ENCODE results near the gene MRPL23. TPM values are rescaled to one million over a fixed set of nuclear protein-coding genes. Genes with fewer than 3 reads are reported as not detected.

MRPL23 gene
- total RNA-seq, 1 experiment from 2014 or later: 109 TPM

GRCh38 chr11:2002042-2002776 lies 55.1 kb downstream of the MRPL23 start:
- no peak overlapping the region for H3K4me3 ChIP-seq (replicated peaks in 1 of 2; ENCODE audit: low read depth in 1 of 2, low read length in 2 of 2)
- ChIA-PET CTCF (interaction anchor here (0.9 to 2.4 kb wide), 7 partner anchors 54 to 349 kb away, joined by 3 to 26 read pairs (median 12); no protein-coding TSS in a partner anchor), POLR2A (no interaction called here), RAD21 (ENCODE audit: low non-redundant PET in 1 of 2, low total read pairs in 2 of 2, uncharacterized antibody in 2 of 2, unreplicated experiment in 2 of 2) (interaction anchor here in 1 of 2 experiments (0.7 kb wide), 1 partner anchor 169 kb away, joined by 3 read pairs; no protein-coding TSS in a partner anchor)
- no peaks in the 10 kb centered on the region for H3K4me1 ChIP-seq (ENCODE audit: control insufficient read depth in 1 of 2, insufficient read depth in 2 of 2, low read length in 2 of 2)
- no peak overlapping the region for H3K27ac ChIP-seq (ENCODE audit: low read depth, low read length)
- no peak overlapping the region for H2AFZ ChIP-seq (ENCODE audit: low read depth, low read length, poor library complexity, severe bottlenecking)
- no peak for ATAC-seq
- no peaks in the 10 kb centered on the region for H3K79me2 ChIP-seq (ENCODE audit: insufficient read depth, low read length)
- H3K27me3 ChIP-seq (ENCODE audit: insufficient read depth, low read length): no peaks in the 10 kb centered on the region
- BruUV-seq (replicated peaks): no TSS peak
- intact Hi-C loops (cut with micrococcal nuclease): no loop called here
- H4K20me1 ChIP-seq (ENCODE audit: insufficient read depth): no peaks in the 10 kb centered on the region
- H3K9me2 ChIP-seq (ENCODE audit: insufficient read depth): no peaks in the 10 kb centered on the region
- no peak overlapping the region for H3K4me2 ChIP-seq (ENCODE audit: low read length)
- no peak overlapping the region for H3K9ac ChIP-seq (ENCODE audit: low read length)
- TF ChIP-seq SRF (IDR thresholded peaks at IDR 0.05; ENCODE audit: low read depth) (no peak), RAD21 (IDR thresholded peaks at IDR 0.05; ENCODE audit: low read depth) (no peak), JUND (IDR thresholded peaks at IDR 0.05) (no peak), FOSL1 (IDR thresholded peaks at IDR 0.05; ENCODE audit: low read depth) (no peak)
- TF ChIP-seq, protein P1, sequence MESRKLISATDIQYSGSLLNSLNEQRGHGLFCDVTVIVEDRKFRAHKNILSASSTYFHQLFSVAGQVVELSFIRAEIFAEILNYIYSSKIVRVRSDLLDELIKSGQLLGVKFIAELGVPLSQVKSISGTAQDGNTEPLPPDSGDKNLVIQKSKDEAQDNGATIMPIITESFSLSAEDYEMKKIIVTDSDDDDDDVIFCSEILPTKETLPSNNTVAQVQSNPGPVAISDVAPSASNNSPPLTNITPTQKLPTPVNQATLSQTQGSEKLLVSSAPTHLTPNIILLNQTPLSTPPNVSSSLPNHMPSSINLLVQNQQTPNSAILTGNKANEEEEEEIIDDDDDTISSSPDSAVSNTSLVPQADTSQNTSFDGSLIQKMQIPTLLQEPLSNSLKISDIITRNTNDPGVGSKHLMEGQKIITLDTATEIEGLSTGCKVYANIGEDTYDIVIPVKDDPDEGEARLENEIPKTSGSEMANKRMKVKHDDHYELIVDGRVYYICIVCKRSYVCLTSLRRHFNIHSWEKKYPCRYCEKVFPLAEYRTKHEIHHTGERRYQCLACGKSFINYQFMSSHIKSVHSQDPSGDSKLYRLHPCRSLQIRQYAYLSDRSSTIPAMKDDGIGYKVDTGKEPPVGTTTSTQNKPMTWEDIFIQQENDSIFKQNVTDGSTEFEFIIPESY (IDR thresholded peaks at IDR 0.05; ENCODE audit: extremely low read depth, insufficient replicate concordance, low read length): no peak
- H3K36me3 ChIP-seq (ENCODE audit: control insufficient read depth in 1 of 2, insufficient read depth in 2 of 2, low read length in 2 of 2): no peaks in the 10 kb centered on the region
- H3K9me3 ChIP-seq (ENCODE audit: control insufficient read depth in 1 of 2, insufficient read depth in 1 of 2, low read depth in 1 of 2, low read length in 2 of 2): no peaks in the 10 kb centered on the region
- DNase-seq (ENCODE audit: low read depth, low spot score): no peak

GRCh38 chr11:2002807-2003206 lies 55.7 kb downstream of the MRPL23 start:
- BruUV-seq (replicated peaks): no TSS peak
- Histone ChIP-seq H3K36me3 (ENCODE audit: control insufficient read depth in 1 of 2, insufficient read depth in 2 of 2, low read length in 2 of 2) (no peaks in the 10 kb centered on the region), H3K4me3 (replicated peaks in 1 of 2; ENCODE audit: low read depth in 1 of 2, low read length in 2 of 2) (no peak overlapping the region), H3K27ac (ENCODE audit: low read depth, low read length) (no peak overlapping the region), H3K4me1 (ENCODE audit: control insufficient read depth in 1 of 2, insufficient read depth in 2 of 2, low read length in 2 of 2) (no peaks in the 10 kb centered on the region), H3K4me2 (ENCODE audit: low read length) (no peak overlapping the region), H3K9me3 (ENCODE audit: control insufficient read depth in 1 of 2, insufficient read depth in 1 of 2, low read depth in 1 of 2, low read length in 2 of 2) (no peaks in the 10 kb centered on the region), H3K9ac (ENCODE audit: low read length) (no peak overlapping the region), H2AFZ (ENCODE audit: low read depth, low read length, poor library complexity, severe bottlenecking) (no peak overlapping the region), H3K79me2 (ENCODE audit: insufficient read depth, low read length) (no peaks in the 10 kb centered on the region), H3K9me2 (ENCODE audit: insufficient read depth) (no peaks in the 10 kb centered on the region), H4K20me1 (ENCODE audit: insufficient read depth) (no peaks in the 10 kb centered on the region), H3K27me3 (ENCODE audit: insufficient read depth, low read length) (no peaks in the 10 kb centered on the region)
- intact Hi-C loops (cut with micrococcal nuclease): no loop called here
- ChIA-PET POLR2A (no interaction called here), CTCF (no interaction called here), RAD21 (ENCODE audit: low non-redundant PET in 1 of 2, low total read pairs in 2 of 2, uncharacterized antibody in 2 of 2, unreplicated experiment in 2 of 2) (no interaction called here)
- ATAC-seq (no peak), DNase-seq (ENCODE audit: low read depth, low spot score) (no peak)
- TF ChIP-seq ELF1 (IDR thresholded peaks at IDR 0.05; ENCODE audit: borderline replicate concordance, low read depth) (no peak), SIN3A (IDR thresholded peaks at IDR 0.05; ENCODE audit: low read depth) (no peak), YY1 (IDR thresholded peaks at IDR 0.05; ENCODE audit: extremely low read depth, insufficient replicate concordance, low read depth, low read length) (no peak), CBX3 (IDR thresholded peaks at IDR 0.05; ENCODE audit: low read depth) (no peak), ZFX (IDR thresholded peaks at IDR 0.05) (no peak), EGR1 (IDR thresholded peaks at IDR 0.05; ENCODE audit: low read depth) (no peak), POLR2AphosphoS5 (IDR thresholded peaks at IDR 0.05; ENCODE audit: low read depth, low read length) (no peak), EZH2phosphoT487 (IDR thresholded peaks at IDR 0.05; ENCODE audit: borderline replicate concordance) (no peak), FOSL1 (IDR thresholded peaks at IDR 0.05; ENCODE audit: low read depth) (no peak)
- TF ChIP-seq, protein P2, sequence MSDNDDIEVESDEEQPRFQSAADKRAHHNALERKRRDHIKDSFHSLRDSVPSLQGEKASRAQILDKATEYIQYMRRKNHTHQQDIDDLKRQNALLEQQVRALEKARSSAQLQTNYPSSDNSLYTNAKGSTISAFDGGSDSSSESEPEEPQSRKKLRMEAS (IDR thresholded peaks at IDR 0.05): no peak

All from HCT116 (cell line).